ENCODE data around the gene FKBP1A.

- TF ChIP-seq CTCF (IDR thresholded peaks at IDR 0.05) (no peak), POLR2A (IDR thresholded peaks at IDR 0.05) (no peak), POLR2AphosphoS5 (IDR thresholded peaks at IDR 0.05; ENCODE audit: insufficient read depth in 1 of 2, low read depth in 1 of 2) (no peak)
Measured at GRCh38 chr20:1396702-1397101, 3.8 kb upstream of the FKBP1A start.
